Right lobe of liver (tissue), 6 donors: ENCODE results near the gene MYOCOS. TPM values are rescaled to one million over a fixed set of nuclear protein-coding genes. Genes with fewer than 3 reads are reported as not detected.
"Not testable (repeated sequence)": the region's sequence is repeated elsewhere in the genome, so short reads cannot be mapped to it uniquely, and the experiment has no call there.

Experiments used
- ATAC-seq, 4 donors: fragments of 200-7000 bp; cut with Tn5 transposase; one replicate each; pipeline ENCODE4 v1.9.1; 2020; ENCODE audit warnings: mild to moderate bottlenecking in 4 of 4, moderate library complexity in 4 of 4
- DNase-seq, 3 donors: peaks; one replicate each; pipeline ENCODE4 v3.0.0-alpha.2; 2020
- H3K27ac ChIP-seq, 3 donors: fragments of 200-600 bp; one replicate each; pipeline ENCODE4 v1.8.0; 2022
- H3K27me3 ChIP-seq, 2 donors: fragments of 200-600 bp; one replicate each; pipeline ENCODE4 v1.8.0; 2022
- H3K36me3 ChIP-seq, 4 donors: fragments of 200-600 bp; sonication (generic) in 1 of 4; one replicate each; pipeline versions ENCODE4 v1.5.1 to v1.8.0; 2017 to 2022; ENCODE audit warnings: control low read depth in 1 of 4
- H3K4me1 ChIP-seq, 4 donors: fragments of 200-600 bp; sonication (generic) in 1 of 4; one replicate each; pipeline versions ENCODE4 v1.5.1 to v1.8.0; 2017 to 2022; ENCODE audit warnings: control low read depth in 1 of 4
- H3K4me3 ChIP-seq, 3 donors: fragments of 200-600 bp; one replicate each; pipeline ENCODE4 v1.8.0; 2022
- H3K9me3 ChIP-seq, 4 donors: fragments of 200-600 bp; sonication (generic) in 1 of 4; one replicate each; pipeline versions ENCODE4 v1.5.1 to v1.8.0; 2017 to 2022; ENCODE audit warnings: control low read depth in 1 of 4
- CTCF ChIP-seq, 4 donors: fragments of 200-600 bp in 3 of 4; fragments of 450-650 bp in 1 of 4; IDR thresholded peaks; one replicate each; pipeline versions ENCODE4 v1.5.1 to v1.8.0; 2016 to 2022; ENCODE audit warnings: antibody characterized with exemption in 4 of 4, mild to moderate bottlenecking in 2 of 4
- POLR2A ChIP-seq: fragments of 450-650 bp; IDR thresholded peaks from one replicate; pipeline ENCODE4 v1.6.1; 2017; ENCODE audit warnings: antibody characterized with exemption, mild to moderate bottlenecking
- WGBS: methylation state at CpG from one replicate; pipeline ENCODE4 v1.1.6; 2018; ENCODE audit warnings: low coverage, low lambda C conversion rate; ENCODE audit not compliant: insufficient coverage; ENCODE audit errors: missing lambda C conversion rate; 5-methylcytosine and 5-hydroxymethylcytosine counted together
- intact Hi-C, 2 donors: fragments of 100-400 bp; cut with DNase I; formaldehyde crosslinking; loops; one replicate each; pipeline versions ENCODE4 v1.11.2 to v1.14.1; 2022
- total RNA-seq, 6 experiments: library from RNA; depleted of rRNA in 2 of 6; stranded (reverse); fragments of >200 nt in 2 of 6; fragmentation: NEBNext Ultra II Directional in 3 of 6; extraction: Animal tissue kit (Norgen Biotek cat#: 25700) in 3 of 6; gene quantifications; one replicate each; pipeline versions ENCODE4 v1.1.0 to v1.2.4, GENCODE V29; 2016 to 2023
- donor health status: DM: no; HTN: yes; CAD: no.
- donor health status: DM: no; HTN: no; CAD: no.
- donor health status: DM: no; HTN: no; CAD: no.
- donor health status: DM: no; HTN: yes; CAD: no.
- donor health status: DM: no; HTN: yes; CAD: no.

Gene MYOCOS
- total RNA-seq, 6 experiments from 2014 or later: not detected

- intact Hi-C loops: no loop called here
- Histone ChIP-seq H3K36me3 (peaks cover 0 to 30% (median 10%) of the 10 kb centered on the region in 4 donors), H3K4me1 (peaks cover 0 to 33% (median 3%) of the 10 kb centered on the region in 4 donors), H3K27me3 (no peaks in the 10 kb centered on the region), H3K4me3 (no peak overlapping the region), H3K9me3 (no peaks in the 10 kb centered on the region), H3K27ac (peak overlapping the region in 1 of 3 donors; percentile 72)
- 38% methylated on average over 1 of the region's 1 CpG for WGBS
- peak; percentile 57 to 82 (median 74) for ATAC-seq
- TF ChIP-seq CTCF (IDR thresholded peaks at IDR 0.05): no peak
- no peak for TF ChIP-seq POLR2A
- DNase-seq: peak in 1 of 3 donors; percentile 52
These were observed 26.7 kb upstream of the MYOCOS start for GRCh38 chr1:171595324-171595723.

- intact Hi-C loops: no loop called here
- no peaks in the 10 kb centered on the region for H3K9me3 ChIP-seq
- peaks cover 0 to 40% (median 3%) of the 10 kb centered on the region in 4 donors for H3K4me1 ChIP-seq
- peak overlapping the region in 1 of 3 donors; percentile 72 for H3K27ac ChIP-seq
- ATAC-seq (peak in 2 of 4 donors; percentile 27 to 61), DNase-seq (no peak)
- H3K27me3 ChIP-seq: no peaks in the 10 kb centered on the region
- H3K4me3 ChIP-seq: no peak overlapping the region
- H3K36me3 ChIP-seq: peaks cover 0 to 22% (median 8%) of the 10 kb centered on the region in 4 donors
- TF ChIP-seq POLR2A (no peak), CTCF (IDR thresholded peaks at IDR 0.05) (no peak)
- 100% methylated on average over 1 of the region's 1 CpG for WGBS
These were observed 25.9 kb upstream of the MYOCOS start for GRCh38 chr1:171596119-171596518.

GRCh38 chr1:171596705-171597104, 25.3 kb upstream of the MYOCOS start:
- TF ChIP-seq POLR2A (no peak), CTCF (IDR thresholded peaks at IDR 0.05) (no peak)
- 42% methylated on average over 2 of the region's 2 CpGs for WGBS
- Histone ChIP-seq H3K4me1 (peaks cover 0 to 40% (median 3%) of the 10 kb centered on the region in 4 donors), H3K9me3 (no peaks in the 10 kb centered on the region), H3K27me3 (no peaks in the 10 kb centered on the region), H3K36me3 (peaks cover 0 to 16% (median 6%) of the 10 kb centered on the region in 4 donors), H3K4me3 (no peak overlapping the region), H3K27ac (peak overlapping the region in 1 of 3 donors; percentile 72)
- DNase-seq: no peak
- ATAC-seq: peak in 2 of 4 donors; percentile 43 to 61
- intact Hi-C loops: no loop called here

GRCh38 chr1:171597203-171597602, 24.8 kb upstream of the MYOCOS start:
- H3K4me1 ChIP-seq: peaks cover 0 to 40% (median 3%) of the 10 kb centered on the region in 4 donors
- H3K4me3 ChIP-seq: no peak overlapping the region
- WGBS: 0% methylated on average over 1 of the region's 1 CpG
- intact Hi-C loops: no loop called here
- peaks cover 0 to 11% (median 4%) of the 10 kb centered on the region in 4 donors for H3K36me3 ChIP-seq
- TF ChIP-seq POLR2A: no peak
- H3K9me3 ChIP-seq: no peaks in the 10 kb centered on the region
- ATAC-seq (peak in 1 of 4 donors; percentile 23), DNase-seq (no peak)
- H3K27ac ChIP-seq: peak overlapping the region in 1 of 3 donors; percentile 72
- H3K27me3 ChIP-seq: no peaks in the 10 kb centered on the region

- H3K36me3 ChIP-seq, H3K4me3 ChIP-seq, H3K27me3 ChIP-seq, DNase-seq, H3K9me3 ChIP-seq, intact Hi-C loops: not testable (repeated sequence)
- 47% methylated on average over 2 of the region's 2 CpGs for WGBS
- Histone ChIP-seq H3K4me1 (peaks cover 0 to 33% (median 3%) of the 10 kb centered on the region in 4 donors), H3K27ac (peak overlapping the region; percentile 26 to 62 (median 52))
- peak in 3 of 4 donors; percentile 18 to 39 (median 34) for ATAC-seq
These were observed 21.7 kb upstream of the MYOCOS start for GRCh38 chr1:171600310-171600709.
